GM12878 (cell line): ENCODE measurements around the gene FNDC3A. TPM values are rescaled to one million over a fixed set of nuclear protein-coding genes. Genes with fewer than 3 reads are reported as not detected.

Experiments
- ATAC-seq: fragments of 200-7000 bp; cut with Tn5 transposase; 3 replicates; pipeline ENCODE4 v1.9.1; 2020; ENCODE audit warnings: mild to moderate bottlenecking, moderate library complexity
- BruUV-seq: library from RNA; stranded (reverse); fragments of 400-500 nt; replicated peaks from 2 replicates; lab custom pipeline; 2021; lab: Mats Ljungman, UMichigan
- CTCF ChIA-PET: fragments of 300-600 bp; sonication (Branson Sonifier 250); formaldehyde crosslinking; extraction: SDS; loops from one replicate; lab custom pipeline; 2021; ENCODE audit warnings: inconsistent platforms; lab: Yijun Ruan, JAX
- POLR2A ChIA-PET: fragments of 350-600 bp; formaldehyde crosslinking; extraction: SDS; loops from one replicate; lab custom pipeline; 2021; ENCODE audit warnings: inconsistent platforms; lab: Charles Lee
- RAD21 ChIA-PET: fragments of 300-600 bp; sonication (Branson Sonifier 250); formaldehyde crosslinking; loops from one replicate; lab custom pipeline; 2023; ENCODE audit warnings: antibody characterized with exemption; ENCODE audit not compliant: unreplicated experiment; lab: Charles Lee
- SMC1A ChIA-PET: fragments of 300-600 bp; sonication (Branson Sonifier 250); formaldehyde crosslinking; loops from one replicate; lab custom pipeline; 2023; ENCODE audit not compliant: unreplicated experiment, uncharacterized antibody; lab: Charles Lee
- DNase-seq: peaks from one replicate; pipeline ENCODE4 v3.0.0-alpha.2; 2011; ENCODE audit warnings: low read depth, low spot score
- FAIRE-seq: peaks from 3 replicates; lab custom pipeline; 2011; peaks lifted over from hg19 to GRCh38; lab: Jason Lieb, UNC
- H2AFZ ChIP-seq: 2 replicates; pipeline ENCODE4 v1.6.0; 2011; ENCODE audit warnings: low read depth, low read length, control low read depth; ENCODE audit not compliant: control insufficient read depth
- H3K27ac ChIP-seq: 2 replicates; pipeline ENCODE4 v1.5.1; 2011; ENCODE audit warnings: control low read depth; ENCODE audit not compliant: control insufficient read depth, insufficient read depth
- H3K27me3 ChIP-seq, 2 experiments: replicated peaks in 1 of 2; 2 replicates each; pipeline versions ENCODE4 v1.6.0 to v1.6.1; 2011; ENCODE audit warnings: low read length in 1 of 2; ENCODE audit not compliant: control insufficient read depth in 2 of 2, insufficient read depth in 2 of 2
- H3K36me3 ChIP-seq, 2 experiments: 2 replicates each; pipeline ENCODE4 v1.5.1; 2011; ENCODE audit warnings: low read length in 1 of 2; ENCODE audit not compliant: control insufficient read depth in 2 of 2, insufficient read depth in 2 of 2
- H3K4me1 ChIP-seq: 2 replicates; pipeline ENCODE4 v1.6.1; 2011; ENCODE audit warnings: mild to moderate bottlenecking, low read length, moderate library complexity, mixed read lengths; ENCODE audit not compliant: control insufficient read depth, insufficient read depth
- H3K4me2 ChIP-seq: 2 replicates; pipeline ENCODE4 v1.6.0; 2011; ENCODE audit warnings: control low read depth; ENCODE audit not compliant: control insufficient read depth, insufficient read depth
- H3K4me3 ChIP-seq: fragments of 200-600 bp; sonication (generic); 2 replicates; pipeline ENCODE4 v1.5.1; 2016
- H3K79me2 ChIP-seq: 2 replicates; pipeline ENCODE4 v1.6.0; 2011; ENCODE audit warnings: low read length; ENCODE audit not compliant: control insufficient read depth, insufficient read depth
- H3K9ac ChIP-seq: 2 replicates; pipeline ENCODE4 v1.8.0; 2011; ENCODE audit warnings: low read length, control low read depth, mixed read lengths; ENCODE audit not compliant: control insufficient read depth, insufficient read depth
- H3K9me3 ChIP-seq: replicated peaks from 3 replicates; pipeline ENCODE4 v1.5.1; 2011; ENCODE audit warnings: mild to moderate bottlenecking, low read length; ENCODE audit not compliant: control insufficient read depth, insufficient read depth
- H4K20me1 ChIP-seq: 2 replicates; pipeline ENCODE4 v1.6.0; 2011; ENCODE audit not compliant: control insufficient read depth, insufficient read depth
- ASH2L ChIP-seq: fragments of 300-600, 200-600 bp; sonication (generic); IDR thresholded peaks from 2 replicates; pipeline ENCODE4 v1.6.1; 2017; ENCODE audit warnings: low read depth, mild to moderate bottlenecking, borderline replicate concordance
- ATF7 ChIP-seq: fragments of 450-650 bp; IDR thresholded peaks from 2 replicates; pipeline ENCODE4 v1.6.1; 2016; ENCODE audit warnings: low read depth, mild to moderate bottlenecking
- BRCA1 ChIP-seq: IDR thresholded peaks from 2 replicates; pipeline ENCODE4 v1.6.1; 2011; ENCODE audit warnings: low read depth, low read length, improper control_type of control experiment
- CHD2 ChIP-seq: IDR thresholded peaks from 2 replicates; pipeline ENCODE4 v1.6.1; 2011; ENCODE audit warnings: low read depth, low read length, improper control_type of control experiment, borderline replicate concordance
- FOXM1 ChIP-seq: IDR thresholded peaks from 2 replicates; pipeline ENCODE4 v1.6.1; 2012; ENCODE audit warnings: low read depth, mild to moderate bottlenecking, inconsistent platforms, low read length, moderate library complexity
- GABPA ChIP-seq: IDR thresholded peaks from 2 replicates; pipeline ENCODE4 v1.6.1; 2014; ENCODE audit warnings: antibody characterized with exemption, low read depth, mild to moderate bottlenecking, inconsistent platforms
- HDAC2 ChIP-seq: fragments of 200-600 bp; sonication (generic); IDR thresholded peaks from 2 replicates; pipeline ENCODE4 v1.6.1; 2017
- HSF1 ChIP-seq: fragments of 150-350 bp; IDR thresholded peaks from 2 replicates; pipeline ENCODE4 v1.6.1; 2014; ENCODE audit warnings: mild to moderate bottlenecking, low read depth, low read length
- KDM1A ChIP-seq: fragments of 200-600 bp; sonication (generic); IDR thresholded peaks from 2 replicates; pipeline ENCODE4 v1.6.1; 2016; ENCODE audit warnings: borderline replicate concordance
- NFYA ChIP-seq: IDR thresholded peaks from 2 replicates; pipeline ENCODE4 v1.6.1; 2011; ENCODE audit warnings: low read depth, mild to moderate bottlenecking, low read length, improper control_type of control experiment, borderline replicate concordance
- NFYB ChIP-seq: IDR thresholded peaks from 2 replicates; pipeline ENCODE4 v1.6.1; 2011; ENCODE audit warnings: low read depth, mild to moderate bottlenecking, low read length, improper control_type of control experiment, moderate library complexity; ENCODE audit not compliant: insufficient read depth
- NR2F1 ChIP-seq: fragments of 450-650 bp; conservative IDR thresholded peaks from 2 replicates; pipeline ENCODE4 v1.6.1; 2017; ENCODE audit warnings: mild to moderate bottlenecking
- RCOR1 ChIP-seq: conservative IDR thresholded peaks from 2 replicates; pipeline ENCODE4 v1.6.1; 2012; ENCODE audit warnings: low read depth, low read length, improper control_type of control experiment
- RELA ChIP-seq: fragments of 450-650 bp; IDR thresholded peaks from 2 replicates; pipeline ENCODE4 v1.8.0; 2014; ENCODE audit warnings: borderline replicate concordance; ENCODE audit not compliant: partially characterized antibody
- SKIL ChIP-seq: fragments of 450-650 bp; IDR thresholded peaks from 2 replicates; pipeline ENCODE4 v1.6.1; 2017; ENCODE audit warnings: mild to moderate bottlenecking, low read depth, inconsistent platforms; ENCODE audit not compliant: poor library complexity, severe bottlenecking
- SMAD1 ChIP-seq: fragments of 450-650 bp; IDR thresholded peaks from 2 replicates; pipeline ENCODE4 v1.6.1; 2018; ENCODE audit warnings: mild to moderate bottlenecking, low read depth; ENCODE audit not compliant: partially characterized antibody
- SMC3 ChIP-seq: IDR thresholded peaks from 2 replicates; pipeline ENCODE4 v1.6.1; 2011; ENCODE audit warnings: low read length, improper control_type of control experiment, borderline replicate concordance
- SREBF1 ChIP-seq: IDR thresholded peaks from 2 replicates; pipeline ENCODE4 v1.6.1; 2012; ENCODE audit warnings: mild to moderate bottlenecking, low read length
- TCF7 ChIP-seq: IDR thresholded peaks from 2 replicates; pipeline ENCODE4 v1.6.1; 2014; ENCODE audit warnings: antibody characterized with exemption, borderline replicate concordance
- USF2 ChIP-seq: IDR thresholded peaks from 2 replicates; pipeline ENCODE4 v1.6.1; 2011; ENCODE audit warnings: low read depth, low read length, improper control_type of control experiment, borderline replicate concordance
- ZNF217 ChIP-seq: fragments of 450-650 bp; IDR thresholded peaks from 2 replicates; pipeline ENCODE4 v1.6.1; 2017; ENCODE audit warnings: antibody characterized with exemption, mild to moderate bottlenecking
- ZNF274 ChIP-seq: IDR thresholded peaks from one replicate; pipeline ENCODE4 v1.8.0; 2011; ENCODE audit not compliant: insufficient read length, insufficient read depth
- WGBS: methylation state at CpG from one replicate; pipeline ENCODE4 v1.1.6; 2016; ENCODE audit warnings: low lambda C conversion rate; ENCODE audit not compliant: insufficient replicate concordance, insufficient coverage; ENCODE audit errors: missing lambda C conversion rate; 5-methylcytosine and 5-hydroxymethylcytosine counted together
- in situ Hi-C: fragments of 300-500 bp; cut with MboI; formaldehyde crosslinking; loops from 9 replicates; pipeline ENCODE4 v1.14.3; 2018; ENCODE audit warnings: mixed read lengths
- intact Hi-C: fragments of 100-400 bp; cut with micrococcal nuclease; formaldehyde crosslinking; loops from one replicate; pipeline ENCODE4 v1.14.2; 2022; ENCODE audit not compliant: unreplicated experiment
- polyA plus RNA-seq, 11 experiments: library from polyadenylated mRNA; depleted of rRNA in 4 of 11; unstranded in 6 of 11; stranded (reverse) in 5 of 11; fragments of >200 nt; fragmentation: Nextera tagmentation in 4 of 11; fragmentation: Illumina TruSeq in 1 of 11; extraction: Ambion mirVana in 4 of 11; extraction: Trizol in 1 of 11; gene quantifications; 1 replicate in 1 of 11; 2 replicates in 10 of 11; pipeline versions ENCODE4 v1.2.1 to v1.2.3, GENCODE V29; 2011 to 2016; ENCODE audit warnings: inconsistent platforms in 2 of 11, missing spikeins in 2 of 11, low read depth in 1 of 11
- total RNA-seq, 4 experiments: library from RNA; depleted of rRNA in 3 of 4; stranded (reverse); fragments of >200 nt in 3 of 4; fragmentation: Illumina TruSeq in 1 of 4; extraction: Trizol in 1 of 4; gene quantifications; 2 replicates each; pipeline versions ENCODE4 v1.2.1 to v1.2.3, GENCODE V29; 2013 to 2021

FNDC3A gene
- total and polyA plus RNA-seq, 10 of the 15 experiments (the other 5 are each of a cell fraction or from before 2014, with no cell fraction given), result 6.3 to 46.4 (median 22.8) TPM

GRCh38 chr13:48955536-48955935, 20.2 kb upstream of the FNDC3A start (continued):
- TF ChIP-seq HSF1 (no peak), NR2F1 (no peak), GABPA (no peak), FOXM1 (no peak)
- TF ChIP-seq, all 136 proteins: peak for 0

GRCh38 chr13:48961379-48961778, 14.3 kb upstream of the FNDC3A start:
- no peaks in the 10 kb centered on the region for H3K79me2 ChIP-seq
- DNase-seq (no peak), ATAC-seq (peak; percentile 62), FAIRE-seq (no peak)
- H3K9me3 ChIP-seq, result no peaks in the 10 kb centered on the region; the same call in 1 of the 3 replicates
- no TSS peak for BruUV-seq
- no peaks in the 10 kb centered on the region for H4K20me1 ChIP-seq
- H3K4me2 ChIP-seq, result peak overlapping the region; percentile 23; the same call in 1 of the 2 replicates
- H3K27ac ChIP-seq, result no peak overlapping the region
- ChIA-PET POLR2A (no interaction called here), RAD21 (no interaction called here), CTCF (no interaction called here), SMC1A (no interaction called here)
- in situ Hi-C loops (no loop called here), intact Hi-C loops (no loop called here)
- no peak overlapping the region for H3K4me3 ChIP-seq
- H3K36me3 ChIP-seq, result no peaks in the 10 kb centered on the region
- H3K4me1 ChIP-seq, result no peaks in the 10 kb centered on the region
- H2AFZ ChIP-seq, result no peak overlapping the region
- H3K27me3 ChIP-seq, result no peaks in the 10 kb centered on the region
- no peak overlapping the region for H3K9ac ChIP-seq
- WGBS, result 32% methylated on average over 2 of the region's 2 CpGs
- TF ChIP-seq RELA (no peak), KDM1A (no peak), SKIL (no peak), ATF7 (no peak), SMC3 (no peak), ASH2L (no peak), SREBF1 (no peak), CHD2 (no peak), NFYA (no peak), ZNF217 (no peak), ZNF274 (no peak), HDAC2 (no peak), TCF7 (no peak), NFYB (no peak), SMAD1 (no peak), RCOR1 (no peak), BRCA1 (no peak), USF2 (no peak)
